AG04449 (cell line): ENCODE measurements around the gene CNPPD1.

Experiments
- CTCF ChIA-PET: fragments of 350-600 bp; formaldehyde crosslinking; extraction: SDS; loops from one replicate; lab custom pipeline; 2021; ENCODE audit warnings: antibody characterized with exemption; lab: Yijun Ruan, JAX
- POLR2A ChIA-PET: fragments of 400-600, 350-600 bp; formaldehyde crosslinking; extraction: SDS; loops from one replicate; lab custom pipeline; 2020; ENCODE audit warnings: antibody characterized with exemption, inconsistent platforms; lab: Yijun Ruan, JAX
- DNase-seq: peaks from one replicate; pipeline ENCODE4 v3.0.0-alpha.2; 2010; ENCODE audit warnings: low read depth, low spot score
- H3K4me3 ChIP-seq: 2 replicates; pipeline ENCODE4 v1.5.1; 2011; ENCODE audit warnings: low read depth, mild to moderate bottlenecking, control low read depth, low read length
- CTCF ChIP-seq: IDR thresholded peaks from one replicate; pipeline ENCODE4 v1.5.1; 2011; ENCODE audit warnings: mild to moderate bottlenecking, moderate library complexity, low read length, control low read depth, inconsistent platforms; ENCODE audit not compliant: insufficient read depth; ENCODE audit errors: missing control alignments

CNPPD1 gene

GRCh38 chr2:219160186-219161017, 16.3 kb downstream of the CNPPD1 start, which contains the start of gene NHEJ1:
NHEJ1 (minus strand) TSS chr2:219160815; CDS start chr2:219158362, 2,453 bp downstream.
- no peak for DNase-seq
- H3K4me3 ChIP-seq, result peak within 1 kb of the TSS; percentile 87
- peak; percentile 96 for TF ChIP-seq CTCF
- ChIA-PET CTCF (interaction anchor here (0.8 to 18.2 kb wide), 52 partner anchors 10 to 369 kb away, joined by 3 to 409 read pairs (median 6); partner anchors contain the start of genes ANKZF1, ATG9A, CFAP65 and CNPPD1), POLR2A (interaction anchor here (0.7 to 1.3 kb wide), 2 partner anchors 16 to 134 kb away, joined by 3 read pairs; partner anchors contain the start of gene CNPPD1)

- peak overlapping the region; percentile 87 for H3K4me3 ChIP-seq
- POLR2A ChIA-PET, result interaction anchor here (0.7 to 1.3 kb wide), 2 partner anchors 17 to 135 kb away, joined by 3 read pairs; partner anchors contain the start of gene CNPPD1
- DNase-seq, result no peak
- CTCF ChIA-PET, result interaction anchor here (0.7 to 18.2 kb wide), 74 partner anchors 9 to 370 kb away, joined by 3 to 409 read pairs (median 4); partner anchors contain the start of genes ANKZF1, ATG9A, CFAP65 and CNPPD1
- TF ChIP-seq CTCF, result no peak
These were observed 16.9 kb downstream of the CNPPD1 start for GRCh38 chr2:219159771-219160185.

GRCh38 chr2:219158586-219158985, 18.1 kb downstream of the CNPPD1 start:
- no peak overlapping the region for H3K4me3 ChIP-seq
- TF ChIP-seq CTCF, result no peak
- ChIA-PET POLR2A (no interaction called here), CTCF (interaction anchor here (1.0 to 18.2 kb wide), 44 partner anchors 8 to 371 kb away, joined by 3 to 409 read pairs (median 8); partner anchors contain the start of genes ANKZF1, ATG9A, CNPPD1 and CRYBA2)
- DNase-seq, result no peak

- POLR2A ChIA-PET, result no interaction called here
- CTCF ChIA-PET, result interaction anchor here (0.9 to 18.2 kb wide), 23 partner anchors 8 to 369 kb away, joined by 3 to 409 read pairs (median 13); partner anchors contain the start of genes CNPPD1, CRYBA2, IHH and SLC23A3
- H3K4me3 ChIP-seq, result no peak overlapping the region
- DNase-seq, result no peak
- TF ChIP-seq CTCF, result no peak
These were observed 18.7 kb downstream of the CNPPD1 start for GRCh38 chr2:219158025-219158424.

GRCh38 chr2:219157396-219157795, 19.3 kb downstream of the CNPPD1 start:
- POLR2A ChIA-PET, result no interaction called here
- CTCF ChIA-PET, result interaction anchor here (0.7 to 18.2 kb wide), 19 partner anchors 10 to 673 kb away, joined by 3 to 409 read pairs (median 6); partner anchors contain the start of genes CRYBA2 and IHH
- DNase-seq, result no peak
- no peak overlapping the region for H3K4me3 ChIP-seq
- no peak for TF ChIP-seq CTCF
